ENCODE results near the gene CGNL1.

CGNL1 gene

DNA sequence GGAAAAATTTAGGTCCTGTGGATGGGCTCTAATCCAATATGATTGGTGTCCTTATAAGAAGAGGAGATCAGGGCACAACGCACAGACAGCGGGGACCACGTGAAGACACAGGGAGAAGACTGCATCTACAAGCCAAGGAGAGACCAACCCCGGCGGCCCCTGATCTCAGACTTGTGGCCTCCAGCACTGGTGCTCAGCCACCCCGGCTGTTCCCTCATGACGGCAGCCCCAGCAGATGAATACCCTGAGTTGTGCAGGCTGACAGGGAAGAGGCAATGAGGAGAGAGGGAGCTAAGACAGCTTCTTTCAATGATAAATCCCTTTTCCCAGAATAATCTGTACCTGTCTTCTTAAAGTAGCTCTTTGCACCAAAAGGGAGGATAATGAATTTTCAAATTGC, 33.3 kb upstream of the CGNL1 start:
- peaks cover 1% of the 10 kb centered on the region for H3K4me1 ChIP-seq (ENCODE audit: insufficient read depth, low read length, poor library complexity, severe bottlenecking)
- H3K27me3 ChIP-seq (ENCODE audit: insufficient read depth, low read length, poor library complexity, severe bottlenecking) = no peaks in the 10 kb centered on the region
- H3K9me3 ChIP-seq (ENCODE audit: insufficient read depth, low read depth, low read length) = no peaks in the 10 kb centered on the region
- H3F3A ChIP-seq (ENCODE audit: low read depth) = no peaks in the 10 kb centered on the region
- no peaks in the 10 kb centered on the region for H3K79me2 ChIP-seq (ENCODE audit: insufficient read depth, low read length)
- H2AFZ ChIP-seq (ENCODE audit: low read length) = no peak overlapping the region
- H3K4me3 ChIP-seq (ENCODE audit: low read length, poor library complexity, severe bottlenecking) = no peak overlapping the region
- no peaks in the 10 kb centered on the region for H3K36me3 ChIP-seq (ENCODE audit: insufficient read depth, low read length)
- H3K9me2 ChIP-seq (replicated peaks; ENCODE audit: low read depth, low read length) = no peaks in the 10 kb centered on the region
- TF ChIP-seq, protein P1, sequence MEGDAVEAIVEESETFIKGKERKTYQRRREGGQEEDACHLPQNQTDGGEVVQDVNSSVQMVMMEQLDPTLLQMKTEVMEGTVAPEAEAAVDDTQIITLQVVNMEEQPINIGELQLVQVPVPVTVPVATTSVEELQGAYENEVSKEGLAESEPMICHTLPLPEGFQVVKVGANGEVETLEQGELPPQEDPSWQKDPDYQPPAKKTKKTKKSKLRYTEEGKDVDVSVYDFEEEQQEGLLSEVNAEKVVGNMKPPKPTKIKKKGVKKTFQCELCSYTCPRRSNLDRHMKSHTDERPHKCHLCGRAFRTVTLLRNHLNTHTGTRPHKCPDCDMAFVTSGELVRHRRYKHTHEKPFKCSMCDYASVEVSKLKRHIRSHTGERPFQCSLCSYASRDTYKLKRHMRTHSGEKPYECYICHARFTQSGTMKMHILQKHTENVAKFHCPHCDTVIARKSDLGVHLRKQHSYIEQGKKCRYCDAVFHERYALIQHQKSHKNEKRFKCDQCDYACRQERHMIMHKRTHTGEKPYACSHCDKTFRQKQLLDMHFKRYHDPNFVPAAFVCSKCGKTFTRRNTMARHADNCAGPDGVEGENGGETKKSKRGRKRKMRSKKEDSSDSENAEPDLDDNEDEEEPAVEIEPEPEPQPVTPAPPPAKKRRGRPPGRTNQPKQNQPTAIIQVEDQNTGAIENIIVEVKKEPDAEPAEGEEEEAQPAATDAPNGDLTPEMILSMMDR (conservative IDR thresholded peaks at IDR 0.05; ENCODE audit: low read length) = no peak
- TF ChIP-seq EZH2phosphoT487 (IDR thresholded peaks at IDR 0.05; ENCODE audit: borderline replicate concordance) = no peak
- no peak overlapping the region for H3K9ac ChIP-seq (ENCODE audit: low read depth, low read length, poor library complexity, severe bottlenecking)
- no peaks in the 10 kb centered on the region for H4K20me1 ChIP-seq (ENCODE audit: insufficient read depth, low read length, poor library complexity, severe bottlenecking)
- no peak overlapping the region for H3K4me2 ChIP-seq (ENCODE audit: low read depth, low read length, poor library complexity, severe bottlenecking)

DNA sequence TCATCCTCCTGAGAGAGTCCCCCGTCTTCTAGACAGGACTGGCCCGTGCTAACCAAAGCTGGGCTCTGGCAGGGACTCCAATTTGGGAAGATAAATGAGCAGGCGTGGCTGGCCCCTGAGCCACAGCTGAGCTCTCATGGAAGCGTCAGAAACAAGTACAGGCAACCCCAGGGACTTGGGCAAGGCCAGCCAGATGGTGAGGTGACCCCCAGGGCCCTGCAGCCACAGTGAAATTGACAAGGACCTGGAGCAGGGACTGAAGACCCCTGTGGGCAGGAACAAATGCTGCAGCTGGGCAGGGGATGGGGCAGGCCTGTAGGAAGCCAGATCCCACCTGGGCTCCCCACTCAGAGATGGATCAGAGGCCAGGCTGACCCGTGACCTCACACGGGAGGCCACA, 32.8 kb upstream of the CGNL1 start:
- no peaks in the 10 kb centered on the region for H3K9me2 ChIP-seq (replicated peaks; ENCODE audit: low read depth, low read length)
- no peaks in the 10 kb centered on the region for H3K4me1 ChIP-seq (ENCODE audit: insufficient read depth, low read length, poor library complexity, severe bottlenecking)
- H3F3A ChIP-seq (ENCODE audit: low read depth) = no peaks in the 10 kb centered on the region
- no peaks in the 10 kb centered on the region for H3K27me3 ChIP-seq (ENCODE audit: insufficient read depth, low read length, poor library complexity, severe bottlenecking)
- no peak for TF ChIP-seq EZH2phosphoT487 (IDR thresholded peaks at IDR 0.05; ENCODE audit: borderline replicate concordance)
- TF ChIP-seq, protein P1 (conservative IDR thresholded peaks at IDR 0.05; ENCODE audit: low read length) = no peak
- H3K4me2 ChIP-seq (ENCODE audit: low read depth, low read length, poor library complexity, severe bottlenecking) = no peak overlapping the region
- no peaks in the 10 kb centered on the region for H3K36me3 ChIP-seq (ENCODE audit: insufficient read depth, low read length)
- no peaks in the 10 kb centered on the region for H4K20me1 ChIP-seq (ENCODE audit: insufficient read depth, low read length, poor library complexity, severe bottlenecking)
- no peak overlapping the region for H3K9ac ChIP-seq (ENCODE audit: low read depth, low read length, poor library complexity, severe bottlenecking)
- H3K4me3 ChIP-seq (ENCODE audit: low read length, poor library complexity, severe bottlenecking) = no peak overlapping the region
- H3K9me3 ChIP-seq (ENCODE audit: insufficient read depth, low read depth, low read length) = no peaks in the 10 kb centered on the region
- H3K79me2 ChIP-seq (ENCODE audit: insufficient read depth, low read length) = no peaks in the 10 kb centered on the region
- H2AFZ ChIP-seq (ENCODE audit: low read length) = no peak overlapping the region

DNA sequence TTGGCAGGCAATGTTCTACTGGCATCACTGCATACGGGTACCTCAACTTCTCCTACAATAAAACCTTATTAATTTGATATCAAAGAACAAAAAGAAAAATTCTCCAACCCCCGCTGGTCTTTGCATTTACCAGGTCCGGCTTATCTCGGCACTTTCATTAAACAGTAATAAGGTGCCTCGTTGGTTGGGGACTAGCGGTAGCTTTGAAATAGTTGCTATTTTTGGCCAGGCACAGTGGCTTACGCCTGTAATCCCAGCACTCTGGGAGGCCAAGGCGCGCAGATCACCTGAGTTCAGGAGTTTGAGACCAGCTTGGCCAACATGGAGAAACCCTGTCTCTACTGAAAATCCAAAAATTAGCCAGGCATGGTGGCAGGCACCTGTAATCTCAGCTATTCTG, 32.0 kb upstream of the CGNL1 start:
- no peaks in the 10 kb centered on the region for H3K27me3 ChIP-seq (ENCODE audit: insufficient read depth, low read length, poor library complexity, severe bottlenecking)
- H3F3A ChIP-seq (ENCODE audit: low read depth) = no peaks in the 10 kb centered on the region
- H3K9ac ChIP-seq (ENCODE audit: low read depth, low read length, poor library complexity, severe bottlenecking) = no peak overlapping the region
- H3K36me3 ChIP-seq (ENCODE audit: insufficient read depth, low read length) = no peaks in the 10 kb centered on the region
- H2AFZ ChIP-seq (ENCODE audit: low read length) = no peak overlapping the region
- H3K9me2 ChIP-seq (replicated peaks; ENCODE audit: low read depth, low read length) = no peaks in the 10 kb centered on the region
- TF ChIP-seq EZH2phosphoT487 (IDR thresholded peaks at IDR 0.05; ENCODE audit: borderline replicate concordance) = no peak
- TF ChIP-seq, protein P1 (conservative IDR thresholded peaks at IDR 0.05; ENCODE audit: low read length) = no peak
- no peaks in the 10 kb centered on the region for H4K20me1 ChIP-seq (ENCODE audit: insufficient read depth, low read length, poor library complexity, severe bottlenecking)
- no peaks in the 10 kb centered on the region for H3K9me3 ChIP-seq (ENCODE audit: insufficient read depth, low read depth, low read length)
- H3K4me3 ChIP-seq (ENCODE audit: low read length, poor library complexity, severe bottlenecking) = no peak overlapping the region
- no peaks in the 10 kb centered on the region for H3K4me1 ChIP-seq (ENCODE audit: insufficient read depth, low read length, poor library complexity, severe bottlenecking)
- no peaks in the 10 kb centered on the region for H3K79me2 ChIP-seq (ENCODE audit: insufficient read depth, low read length)
- H3K4me2 ChIP-seq (ENCODE audit: low read depth, low read length, poor library complexity, severe bottlenecking) = no peak overlapping the region

All from Loucy (cell line).